Astrocyte of the hippocampus (primary cell): ENCODE data around the gene SRGAP3.

ENCODE experiments used
- DNase-seq: peaks from one replicate; pipeline ENCODE4 v3.0.0; 2011; ENCODE audit warnings: low read depth, low spot score

The SRGAP3 gene

DNA sequence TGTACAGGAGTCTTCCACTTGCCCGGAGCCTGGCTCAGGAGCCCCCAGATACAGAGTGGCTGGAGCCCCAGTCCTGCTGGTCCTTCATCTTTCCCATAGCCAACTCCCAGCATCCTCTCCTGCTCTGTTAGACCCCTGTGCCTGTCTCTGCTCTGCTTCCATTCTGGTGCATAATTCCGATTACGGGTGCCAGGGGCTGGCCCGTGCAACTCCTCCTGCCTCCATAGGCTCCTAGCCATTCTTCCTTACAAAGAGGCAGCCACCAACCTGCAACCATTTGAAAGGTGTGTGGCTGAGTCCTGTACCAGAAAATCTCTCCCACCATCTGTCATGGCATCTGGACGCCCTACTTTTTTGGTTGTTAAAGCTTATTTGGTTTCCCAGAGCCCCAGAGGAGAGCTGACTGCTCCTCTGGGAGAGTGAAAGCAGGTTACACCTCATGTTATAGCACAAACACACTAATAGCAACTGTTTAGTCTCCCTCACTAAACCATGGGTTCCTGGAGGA, 281.0 kb downstream of the SRGAP3 start:
- no peak for DNase-seq

DNA sequence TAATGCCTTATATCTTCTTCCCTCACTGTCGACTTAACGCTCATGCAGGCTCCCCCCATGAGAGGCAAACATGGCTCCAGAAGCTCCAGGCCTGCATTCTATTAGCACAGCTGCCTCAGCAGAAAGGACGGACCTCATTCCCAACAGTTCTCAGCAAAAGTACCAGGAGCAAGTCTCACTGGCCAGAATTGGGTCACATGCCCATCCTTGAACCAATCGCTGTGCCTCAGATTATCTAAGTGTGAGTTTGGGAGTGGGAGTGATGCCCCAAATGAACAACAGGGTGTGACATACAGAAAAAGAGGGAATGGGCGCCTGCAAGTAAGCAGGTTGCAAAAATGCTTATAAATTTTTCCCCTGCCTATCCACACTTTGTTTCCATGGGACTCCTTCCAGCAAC, 281.9 kb downstream of the SRGAP3 start:
- DNase-seq: no peak

DNA sequence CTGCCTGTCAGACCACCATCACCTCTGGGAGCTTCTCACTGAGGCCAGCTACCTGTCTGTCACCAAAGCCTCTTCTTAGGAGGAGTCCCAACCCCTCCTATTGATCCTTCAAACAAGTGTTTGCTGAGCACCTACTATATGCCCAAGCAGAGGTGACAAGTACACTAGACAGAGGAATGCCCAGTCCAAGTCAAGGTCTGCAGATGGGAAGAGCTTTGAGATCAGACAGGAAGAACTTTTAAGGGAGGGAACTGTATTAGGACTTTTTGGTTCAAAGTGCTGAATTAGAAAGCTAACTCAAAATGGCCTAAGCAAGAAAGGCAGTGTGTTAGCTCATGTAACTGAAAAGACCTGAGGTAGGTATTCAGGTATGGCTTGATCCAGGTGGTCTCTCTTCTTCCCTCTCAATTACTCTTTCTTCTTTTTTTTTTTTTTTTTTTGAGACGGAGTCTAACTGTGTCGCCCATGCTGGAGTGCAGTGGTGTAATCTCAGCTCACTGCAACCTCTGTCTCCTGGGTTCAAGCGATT, 282.6 kb downstream of the SRGAP3 start:
- DNase-seq: no peak

- no peak for DNase-seq
Measured at GRCh38 chr3:8966150-8966819, 283.2 kb downstream of the SRGAP3 start.

- peak; percentile 90 for DNase-seq
Measured at GRCh38 chr3:8964436-8965370, 284.7 kb downstream of the SRGAP3 start.

- peak; percentile 98 for DNase-seq
Measured at GRCh38 chr3:8963137-8963853, 286.2 kb downstream of the SRGAP3 start, which contains the start of gene RAD18. TSS of gene RAD18 (minus strand) at chr3:8963472. CDS start at chr3:8963385, 87 bp downstream.

- DNase-seq: peak; percentile 28
Measured at GRCh38 chr3:8962226-8962861, 287.1 kb downstream of the SRGAP3 start.

- no peak for DNase-seq
Measured at GRCh38 chr3:8959668-8960067, 289.8 kb downstream of the SRGAP3 start.

- peak; percentile 89 for DNase-seq
Measured at GRCh38 chr3:8954938-8955763, 294.3 kb downstream of the SRGAP3 start.

DNA sequence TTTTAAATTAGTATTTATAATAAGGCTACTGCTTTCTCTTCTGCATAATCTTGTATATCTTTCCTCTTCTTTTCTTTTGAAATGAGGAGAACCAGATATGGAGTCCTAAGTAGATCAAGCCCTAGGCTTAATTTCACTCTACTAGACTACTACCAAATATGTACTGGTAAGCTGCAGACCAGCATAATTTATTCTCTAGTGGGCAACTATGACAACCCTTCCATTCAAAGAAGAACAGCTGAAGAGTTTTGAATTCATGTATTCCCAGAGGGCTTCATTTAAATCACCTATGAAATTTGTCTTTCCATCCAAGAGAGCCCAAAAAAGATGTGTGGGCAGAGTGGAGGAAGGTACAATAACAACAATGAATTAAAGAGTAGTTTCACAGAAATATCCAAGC, 296.1 kb downstream of the SRGAP3 start:
- no peak for DNase-seq

GRCh38 chr3:8952130-8952529, 297.3 kb downstream of the SRGAP3 start:
- no peak for DNase-seq

DNA sequence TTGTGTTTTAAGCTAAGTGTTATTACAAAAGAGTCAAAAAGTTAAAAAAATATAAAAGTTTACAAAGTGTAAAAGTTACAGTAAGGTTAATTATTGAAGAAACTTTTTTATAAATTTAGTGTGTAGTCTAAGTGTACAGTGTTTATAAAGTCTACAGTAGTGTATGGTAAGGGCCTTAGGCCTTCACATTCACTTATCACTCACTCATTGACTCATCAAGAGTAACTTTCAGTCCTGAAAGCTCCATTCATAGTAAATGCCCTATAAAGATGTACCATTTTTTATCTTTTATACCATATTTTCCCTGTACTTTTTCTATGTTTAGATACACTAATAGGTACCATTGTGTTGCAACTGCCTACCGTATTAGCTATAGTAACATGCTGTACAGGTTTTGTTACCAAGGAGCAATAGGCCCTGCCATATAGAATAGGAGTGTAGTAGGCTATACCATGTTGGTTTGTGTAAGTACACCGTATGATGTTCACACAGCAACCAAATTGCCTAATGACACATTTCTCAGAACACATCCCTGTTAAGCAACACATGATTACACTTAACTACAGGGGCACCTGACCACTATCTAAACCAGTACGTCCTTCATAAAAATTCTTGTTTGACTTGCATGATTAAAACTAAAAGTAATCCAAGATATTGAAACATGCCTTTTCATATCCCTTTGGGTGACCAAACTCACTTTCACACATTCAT, 303.4 kb downstream of the SRGAP3 start:
- DNase-seq: no peak

- DNase-seq: no peak
Measured at GRCh38 chr3:8942746-8943488, 306.5 kb downstream of the SRGAP3 start.

- DNase-seq: no peak
Measured at GRCh38 chr3:8942115-8942514, 307.3 kb downstream of the SRGAP3 start.

DNA sequence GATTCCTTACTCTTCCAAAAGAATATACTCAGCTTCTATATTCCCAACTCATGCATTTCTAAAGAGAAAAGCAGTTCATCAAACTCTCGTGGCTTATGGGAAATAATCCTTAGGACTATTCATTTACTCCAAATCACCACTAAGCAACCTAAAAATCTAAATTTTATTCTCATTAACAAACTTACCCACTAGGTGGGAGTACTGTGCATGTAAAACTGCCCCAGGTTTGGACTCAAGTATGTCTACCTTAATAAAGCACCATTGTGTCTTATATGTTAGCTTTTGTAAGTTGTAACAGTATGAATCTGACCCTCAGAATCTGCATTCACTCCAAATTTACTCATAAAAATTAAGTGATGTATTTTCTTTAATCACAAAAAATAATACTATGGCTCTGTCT, 311.4 kb downstream of the SRGAP3 start:
- DNase-seq: peak; percentile 75

- peak; percentile 78 for DNase-seq
Measured at GRCh38 chr3:8937064-8938020, 312.1 kb downstream of the SRGAP3 start.

DNA sequence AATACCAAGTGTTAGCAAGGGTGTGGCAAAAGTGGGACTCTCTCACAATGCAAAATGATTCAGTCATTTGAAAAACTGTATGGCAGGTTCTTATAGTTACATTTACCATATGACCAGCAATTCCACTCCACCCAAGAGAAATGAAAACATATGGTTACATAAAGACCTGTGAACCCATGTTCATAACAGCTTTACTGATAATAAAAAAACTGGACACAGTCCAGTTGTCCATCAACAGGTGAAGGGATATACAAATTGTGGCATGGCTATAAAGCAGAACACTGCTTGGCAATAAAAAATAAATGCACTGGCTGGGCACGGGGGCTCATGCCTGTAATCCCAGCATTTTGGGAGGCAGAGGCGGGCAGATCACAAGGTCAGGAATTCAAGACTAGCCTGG, 316.9 kb downstream of the SRGAP3 start:
- DNase-seq: no peak

GRCh38 chr3:8931342-8931741, 318.1 kb downstream of the SRGAP3 start:
- no peak for DNase-seq
